Frontal cortex (tissue), 4 donors: ENCODE measurements around the gene ITIH5. TPM values are rescaled to one million over a fixed set of nuclear protein-coding genes. Genes with fewer than 3 reads are reported as not detected.

Source experiments
- DNase-seq, 2 donors: peaks; one replicate each; pipeline ENCODE4 v3.0.0; 2012; ENCODE audit warnings: low spot score in 2 of 2
- FAIRE-seq: peaks from 2 replicates; lab custom pipeline; 2012; peaks lifted over from hg19 to GRCh38; lab: Jason Lieb, UNC
- total RNA-seq: library from RNA; depleted of rRNA; stranded (reverse); fragments of >200 nt; gene quantifications from one replicate; pipeline ENCODE4 v1.2.3, GENCODE V29; 2014
- donor health status: control.
- donor health status: control.
- donor health status: control.

The ITIH5 gene
- total RNA-seq, 1 donor from 2014 or later = 14.7 TPM

- DNase-seq (peak in 1 of 2 donors; percentile 29), FAIRE-seq (no peak)
Measured at GRCh38 chr10:7593063-7593462, 73.7 kb downstream of the ITIH5 start.

GRCh38 chr10:7592627-7593026 is 74.1 kb downstream of the ITIH5 start:
- FAIRE-seq = no peak
- no peak for DNase-seq

GRCh38 chr10:7590271-7590670 is 76.5 kb downstream of the ITIH5 start:
- FAIRE-seq (no peak), DNase-seq (no peak)

DNA sequence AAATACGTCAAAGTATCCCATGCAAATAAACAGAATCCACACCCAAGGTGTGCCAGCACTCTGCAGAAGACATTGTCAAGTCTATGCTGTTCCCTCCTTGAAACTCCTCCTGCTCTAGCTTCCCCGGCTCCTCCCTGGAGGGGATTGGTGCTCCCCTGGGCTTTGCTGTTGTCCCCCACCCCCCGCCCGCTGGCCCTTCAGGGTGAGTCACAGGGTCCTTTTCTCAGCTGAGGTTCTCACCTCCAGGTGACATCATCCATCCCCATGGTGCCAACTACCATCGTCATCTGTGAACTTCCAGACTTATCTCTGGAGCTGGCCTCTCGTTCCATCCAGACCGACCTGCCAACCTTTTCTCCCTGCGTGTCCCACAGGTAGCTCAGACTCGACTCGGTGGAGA is 77.0 kb downstream of the ITIH5 start:
- FAIRE-seq = no peak
- no peak for DNase-seq

DNA sequence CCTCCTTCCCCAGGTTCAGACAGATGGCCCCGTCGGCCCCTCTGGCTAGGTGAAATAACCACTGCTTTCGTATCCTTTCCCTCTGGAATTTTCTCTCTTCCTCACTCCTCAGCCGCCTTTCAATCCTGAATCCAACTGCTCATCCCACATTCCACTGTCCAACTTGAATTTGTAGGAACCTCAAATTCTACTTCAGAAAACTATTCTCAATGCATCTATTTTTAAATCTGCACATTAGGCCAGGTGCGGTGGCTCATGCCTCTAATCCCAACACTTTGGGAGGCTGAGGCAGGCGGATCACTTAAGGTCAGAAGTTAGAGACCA is 78.9 kb downstream of the ITIH5 start:
- DNase-seq (no peak), FAIRE-seq (no peak)

GRCh38 chr10:7587168-7587864 is 79.5 kb downstream of the ITIH5 start:
- DNase-seq = no peak
- no peak for FAIRE-seq

DNA sequence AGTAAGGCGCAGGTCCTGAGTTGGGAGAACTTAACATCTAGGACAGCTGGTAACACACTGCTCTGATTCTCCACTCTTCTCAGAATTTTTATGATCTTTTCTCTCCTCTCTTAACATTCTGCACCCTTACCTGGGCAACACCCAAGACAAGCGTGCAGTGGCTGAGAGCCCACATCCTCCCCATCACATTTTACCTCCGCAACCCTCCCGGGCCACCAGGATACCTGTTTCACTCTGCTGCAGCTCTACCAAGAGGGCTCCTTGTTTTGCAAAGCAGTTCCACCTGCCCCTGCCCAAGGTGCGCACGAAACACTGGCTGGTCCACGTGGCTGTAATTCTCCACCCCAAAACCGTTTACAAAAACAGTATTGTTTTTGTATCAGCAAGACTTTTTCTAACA is 81.5 kb downstream of the ITIH5 start:
- DNase-seq (no peak), FAIRE-seq (no peak)

GRCh38 chr10:7583626-7584025 is 83.1 kb downstream of the ITIH5 start:
- no peak for DNase-seq
- FAIRE-seq = no peak

GRCh38 chr10:7580520-7580919 is 86.2 kb downstream of the ITIH5 start:
- no peak for DNase-seq
- no peak for FAIRE-seq

DNA sequence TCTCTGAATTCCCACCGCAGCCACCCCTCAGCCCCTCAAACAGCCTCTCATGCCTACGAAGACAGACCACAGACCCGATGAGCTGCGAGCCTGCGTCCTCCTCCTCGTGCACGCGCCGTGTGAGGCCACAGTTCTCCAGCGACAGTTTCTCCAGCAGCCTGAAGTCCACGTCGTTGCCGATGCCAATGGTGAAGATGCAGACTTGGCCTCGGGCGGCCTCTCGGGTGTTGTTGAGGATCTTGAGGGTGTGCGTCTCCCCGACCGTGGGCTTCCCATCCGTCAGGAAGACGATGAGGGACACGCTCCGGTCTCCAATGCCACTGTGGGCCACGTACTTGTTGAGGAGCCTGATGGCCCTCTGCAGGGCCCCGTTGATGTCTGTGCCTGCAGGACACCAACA is 87.1 kb downstream of the ITIH5 start:
- DNase-seq = no peak
- no peak for FAIRE-seq

GRCh38 chr10:7577579-7577978 is 89.2 kb downstream of the ITIH5 start:
- FAIRE-seq (no peak), DNase-seq (no peak)

- no peak for DNase-seq
Measured at GRCh38 chr10:7577176-7577575, 89.6 kb downstream of the ITIH5 start.

GRCh38 chr10:7576340-7576739 is 90.4 kb downstream of the ITIH5 start:
- DNase-seq = no peak
- no peak for FAIRE-seq

More at GRCh38 chr10:7577176-7577575, 89.6 kb downstream of the ITIH5 start:
- no peak for FAIRE-seq

DNA sequence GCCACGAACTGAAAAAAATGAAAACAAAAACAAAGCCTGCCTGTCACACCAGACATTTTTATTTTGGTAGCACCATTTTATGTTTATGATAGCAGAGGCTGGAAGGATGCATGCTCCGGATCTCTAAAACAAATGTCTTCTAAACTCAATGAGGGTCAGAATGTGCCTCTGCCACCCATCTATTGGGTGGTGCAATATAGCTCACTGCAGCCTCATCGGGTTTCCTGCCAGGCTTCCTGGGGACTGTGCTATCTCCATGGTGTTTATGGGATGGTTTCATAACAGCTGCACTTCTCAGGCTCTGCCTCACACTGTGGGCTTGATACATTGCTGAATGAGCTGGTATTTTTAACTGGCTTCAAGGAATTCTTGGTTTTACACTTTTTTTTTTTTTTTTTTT is 94.4 kb downstream of the ITIH5 start:
- FAIRE-seq = no peak
- no peak for DNase-seq

DNA sequence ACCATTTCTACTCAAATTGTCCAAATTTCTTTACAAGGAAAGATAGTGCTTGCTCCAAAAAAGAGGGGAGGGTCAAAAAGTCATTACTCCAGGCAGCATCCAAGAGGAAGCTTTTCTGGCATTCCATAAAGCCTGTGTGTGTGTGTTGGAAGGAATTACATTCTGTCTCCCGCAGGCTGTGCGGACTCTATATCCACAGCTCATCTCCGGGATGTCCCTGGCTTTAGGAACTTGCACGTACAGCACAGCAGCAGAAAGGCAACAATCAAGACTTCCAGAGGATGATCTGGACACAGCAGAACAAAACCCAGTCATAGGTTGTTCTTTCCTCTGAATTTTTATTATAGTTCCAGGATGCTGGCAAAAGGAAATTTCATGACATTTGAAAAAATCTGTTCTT is 94.8 kb downstream of the ITIH5 start:
- FAIRE-seq = no peak
- DNase-seq = no peak

GRCh38 chr10:7567911-7568620 is 98.7 kb downstream of the ITIH5 start:
- FAIRE-seq (no peak), DNase-seq (no peak)

DNA sequence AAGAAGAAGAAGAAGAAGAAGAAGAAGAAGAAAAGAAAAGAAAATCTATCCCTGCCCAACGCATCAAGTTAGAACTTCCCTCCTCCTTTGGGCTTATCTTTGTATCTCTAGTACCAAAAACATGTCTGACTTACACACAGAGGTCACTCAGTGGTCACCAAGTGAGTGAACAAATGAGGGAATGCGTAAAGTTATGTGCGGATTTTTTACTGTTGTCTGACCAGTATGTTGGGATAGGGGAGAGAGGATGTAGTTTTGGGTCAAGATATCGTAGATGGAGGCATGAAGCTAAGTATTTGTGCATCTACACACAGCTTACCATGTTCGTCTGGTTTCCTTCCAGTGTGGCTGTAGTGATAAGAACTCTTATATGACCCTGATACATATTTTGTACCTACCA is 99.9 kb downstream of the ITIH5 start:
- no peak for DNase-seq
- FAIRE-seq = no peak

DNA sequence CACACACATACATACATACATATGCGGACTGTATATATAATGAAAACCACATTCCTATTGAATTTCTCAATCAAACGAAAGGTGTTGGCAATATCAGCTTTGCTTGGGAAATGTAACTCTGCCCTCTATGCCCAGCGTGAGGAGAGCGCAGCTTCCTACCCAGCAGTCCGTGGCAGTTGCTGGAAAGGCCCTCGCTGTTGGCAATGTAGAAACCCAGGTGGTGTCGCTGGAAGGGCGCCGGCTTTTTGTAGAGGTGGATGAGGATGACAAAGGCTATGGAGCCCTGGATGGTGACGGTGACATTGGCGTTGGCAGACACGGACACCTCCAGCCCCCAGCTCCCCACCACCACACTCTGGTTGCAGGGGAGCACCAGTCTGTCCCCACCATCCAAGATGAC is 100.9 kb downstream of the ITIH5 start:
- DNase-seq (no peak), FAIRE-seq (no peak)

- DNase-seq (no peak), FAIRE-seq (no peak)
Measured at GRCh38 chr10:7563770-7564169, 103.0 kb downstream of the ITIH5 start.

DNA sequence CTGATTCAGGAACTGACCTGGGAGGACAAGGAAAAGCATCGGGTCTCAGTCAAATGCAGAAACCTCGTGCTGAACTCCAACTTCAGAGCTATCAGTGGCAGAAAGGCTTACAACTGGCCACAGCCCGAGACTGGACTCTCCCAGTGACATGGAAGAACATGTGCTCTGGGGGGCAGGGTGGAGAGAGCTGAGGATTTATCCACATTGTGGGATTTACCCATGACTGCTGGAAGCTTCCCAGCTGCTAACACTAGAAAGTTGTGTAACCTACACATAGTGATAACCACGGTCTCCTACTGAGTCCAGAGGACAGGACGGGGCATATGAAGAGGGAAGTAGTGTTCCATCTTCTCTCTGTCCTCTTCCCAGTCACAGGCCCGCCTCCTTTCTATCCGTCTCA is 103.4 kb downstream of the ITIH5 start:
- DNase-seq (no peak), FAIRE-seq (no peak)

- DNase-seq (no peak), FAIRE-seq (no peak)
Measured at GRCh38 chr10:7561985-7562384, 104.8 kb downstream of the ITIH5 start.
